Amygdala (tissue), 56 donors: ENCODE measurements around the gene GTF2B.
A peak's percentile ranks its signal among the peaks of the same experiment; 100 is the strongest.
"Not testable (repeated sequence)": the region's sequence is repeated elsewhere in the genome, so short reads cannot be mapped to it uniquely, and the experiment has no call there.

Experiments used
- DNase-seq, 56 donors: peaks; one replicate each; lab custom pipeline; 2025; lab: John Stamatoyannopoulos, UW

The GTF2B gene, protein sequence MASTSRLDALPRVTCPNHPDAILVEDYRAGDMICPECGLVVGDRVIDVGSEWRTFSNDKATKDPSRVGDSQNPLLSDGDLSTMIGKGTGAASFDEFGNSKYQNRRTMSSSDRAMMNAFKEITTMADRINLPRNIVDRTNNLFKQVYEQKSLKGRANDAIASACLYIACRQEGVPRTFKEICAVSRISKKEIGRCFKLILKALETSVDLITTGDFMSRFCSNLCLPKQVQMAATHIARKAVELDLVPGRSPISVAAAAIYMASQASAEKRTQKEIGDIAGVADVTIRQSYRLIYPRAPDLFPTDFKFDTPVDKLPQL

DNA sequence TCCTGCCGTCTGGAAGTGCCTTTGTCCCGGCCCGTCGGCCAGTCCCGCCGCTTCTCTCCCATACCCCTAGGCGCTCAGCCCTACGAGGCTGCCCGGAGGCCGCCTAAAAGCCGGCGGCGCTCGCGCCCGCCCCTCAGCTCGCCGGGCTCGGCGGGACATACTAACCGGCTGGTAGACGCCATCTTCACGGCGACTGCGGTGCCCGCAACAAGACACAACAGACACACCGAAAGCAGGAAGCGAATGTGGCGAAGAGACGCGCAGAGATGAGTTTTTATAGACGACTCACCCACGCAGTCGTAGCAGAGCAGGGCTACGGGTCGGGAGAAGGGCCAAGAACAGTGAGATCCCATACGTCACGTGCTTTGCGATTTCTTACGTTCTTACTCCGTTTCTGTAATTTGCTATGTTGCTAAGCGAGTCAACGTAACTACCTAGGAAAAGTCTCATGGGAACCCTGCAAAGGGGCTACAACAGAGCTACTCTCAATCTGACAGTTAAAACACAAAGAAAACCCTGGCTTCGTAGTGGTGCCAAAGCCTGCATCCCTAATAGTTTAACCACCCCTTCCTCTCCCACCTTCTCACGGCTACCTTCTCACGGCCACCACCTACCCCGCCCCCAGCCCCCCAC is at the start of gene GTF2B:
Gene GTF2B (minus strand): TSS at position 250 of the 633 bp plus-strand sequence. CDS start 68 bp downstream, at position 182.
- peak; percentile 27 to 95 (median 84) for DNase-seq

DNA sequence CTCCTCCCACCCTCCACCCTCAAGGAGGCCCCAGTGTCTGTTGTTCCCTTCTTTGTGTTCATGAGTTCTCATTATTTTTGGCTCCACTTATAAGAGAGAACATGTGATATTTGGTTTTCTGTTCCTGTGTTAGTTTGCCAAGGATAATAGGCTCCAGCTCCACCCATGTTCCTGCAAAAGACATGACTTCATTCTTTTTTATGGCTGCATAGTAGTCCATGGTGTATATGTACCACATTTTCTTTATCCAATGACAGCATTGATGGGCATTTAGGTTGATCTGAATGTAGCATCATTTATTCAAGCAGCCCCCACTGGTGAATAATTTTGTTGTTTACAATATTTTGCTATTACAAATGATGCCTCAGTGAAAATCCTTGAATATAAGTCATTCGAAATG is 47.2 kb upstream of the GTF2B start:
- DNase-seq = not testable (repeated sequence)

DNA sequence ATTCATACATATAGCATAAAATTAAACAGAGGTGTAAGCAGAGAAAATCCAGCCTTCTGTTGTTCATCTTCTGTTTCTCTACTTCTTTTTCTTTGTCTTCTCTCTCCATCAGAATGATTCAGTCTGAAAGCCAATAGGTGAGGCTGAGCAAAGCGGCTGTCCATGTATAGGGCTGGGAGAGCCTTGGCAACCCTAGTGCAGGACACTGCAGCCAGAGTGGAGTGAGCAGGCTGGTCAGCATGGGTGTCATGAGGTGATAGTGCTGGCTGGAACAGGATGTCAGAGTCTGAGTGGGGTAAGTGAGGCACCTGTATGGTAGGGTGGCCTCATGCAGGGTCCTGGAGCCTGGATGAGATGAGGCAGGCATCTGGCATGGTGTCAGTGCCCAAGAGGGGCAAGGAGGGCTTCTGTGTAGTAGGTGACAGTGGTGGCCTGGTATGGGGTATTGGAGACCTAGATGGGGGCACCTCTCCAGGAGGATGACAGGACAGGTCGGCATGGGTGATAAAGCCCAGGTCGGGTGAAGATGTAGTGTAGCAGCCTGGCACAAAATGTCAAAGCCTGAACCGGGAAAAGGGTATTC is 45.5 kb upstream of the GTF2B start:
- DNase-seq = no peak

DNA sequence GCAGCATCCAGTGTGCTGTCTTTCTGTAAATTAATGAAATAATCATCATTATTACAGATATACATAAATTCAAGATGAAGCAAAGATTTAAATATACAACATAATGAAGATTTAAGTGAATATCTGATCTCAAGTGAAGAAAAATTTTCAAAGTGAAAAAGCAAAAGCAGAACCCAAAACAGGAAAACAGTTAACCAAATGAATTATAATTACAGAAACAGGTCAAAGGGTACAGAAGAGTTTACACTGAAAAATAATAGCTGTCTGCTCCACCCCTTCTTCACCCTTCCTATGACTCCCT is 44.8 kb upstream of the GTF2B start:
- DNase-seq = no peak

DNA sequence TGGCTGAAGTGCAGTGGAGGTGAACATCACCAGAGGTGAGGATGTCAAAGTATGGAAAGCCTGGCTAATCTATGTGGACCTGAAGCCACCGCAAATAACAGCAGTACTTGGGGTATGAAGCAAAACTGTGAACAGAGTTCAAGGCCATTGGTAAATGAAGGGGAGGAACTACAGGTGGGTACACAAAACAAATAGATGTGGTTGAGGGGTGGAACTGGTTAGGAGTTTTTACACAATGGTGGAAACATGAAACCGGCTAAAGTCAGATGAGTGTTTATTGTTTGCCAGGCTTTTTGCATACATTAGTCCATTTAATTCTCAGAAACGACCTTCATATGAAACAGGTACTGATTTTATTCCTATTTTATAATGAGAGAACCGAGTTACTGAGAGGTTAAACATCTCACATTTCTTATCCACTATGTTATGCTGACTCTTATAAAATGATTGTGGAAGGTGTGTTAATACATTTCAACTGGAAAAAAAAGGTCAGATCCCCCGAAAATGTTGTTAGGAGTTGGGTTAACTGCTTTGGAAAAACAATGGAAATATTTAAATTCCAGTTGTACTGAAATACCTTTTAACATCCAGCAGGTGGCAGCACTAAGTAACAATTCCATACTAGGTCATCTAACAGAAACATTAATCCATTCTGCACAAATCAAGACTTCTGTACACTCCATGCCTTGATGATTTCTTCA is 44.3 kb upstream of the GTF2B start:
- no peak for DNase-seq

DNA sequence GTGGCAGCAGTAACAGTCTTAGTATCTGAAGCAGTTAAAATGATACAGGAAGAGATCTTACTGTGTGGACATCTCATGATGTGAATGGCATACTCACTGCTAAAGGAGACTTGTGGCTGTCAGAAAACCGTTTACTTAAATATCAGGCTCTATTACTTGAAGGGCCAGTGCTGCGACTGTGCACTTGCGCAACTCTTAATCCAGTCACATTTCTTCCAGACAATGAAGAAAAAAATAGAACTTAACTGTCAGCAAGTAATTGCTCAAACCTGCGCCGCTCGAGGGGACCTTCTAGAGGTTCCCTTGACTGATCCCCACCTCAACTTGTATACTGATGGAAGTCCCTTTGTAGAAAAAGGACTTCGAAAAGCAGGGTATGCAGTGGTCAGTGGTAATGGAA is 38.8 kb upstream of the GTF2B start:
- DNase-seq = not testable (repeated sequence)

DNA sequence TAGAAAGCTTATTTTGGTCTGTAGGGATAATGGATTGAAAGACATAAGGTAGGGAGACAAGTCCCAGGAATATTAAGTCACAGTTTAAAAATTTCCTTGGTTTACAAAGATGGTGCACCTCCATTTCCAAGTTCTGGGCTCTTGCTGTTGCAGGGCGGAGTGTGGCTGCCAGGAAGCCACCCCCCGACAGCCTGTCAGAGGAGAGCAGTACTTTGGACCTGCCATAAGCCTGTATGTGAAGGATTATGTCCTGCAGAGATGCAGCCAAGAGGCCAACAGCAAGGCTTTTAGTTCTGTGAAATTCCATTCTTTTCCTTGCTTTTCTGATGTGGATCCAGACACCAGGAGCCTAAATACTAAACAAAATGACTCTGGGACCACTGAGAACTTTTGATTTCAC is 31.9 kb upstream of the GTF2B start:
- DNase-seq = no peak

DNA sequence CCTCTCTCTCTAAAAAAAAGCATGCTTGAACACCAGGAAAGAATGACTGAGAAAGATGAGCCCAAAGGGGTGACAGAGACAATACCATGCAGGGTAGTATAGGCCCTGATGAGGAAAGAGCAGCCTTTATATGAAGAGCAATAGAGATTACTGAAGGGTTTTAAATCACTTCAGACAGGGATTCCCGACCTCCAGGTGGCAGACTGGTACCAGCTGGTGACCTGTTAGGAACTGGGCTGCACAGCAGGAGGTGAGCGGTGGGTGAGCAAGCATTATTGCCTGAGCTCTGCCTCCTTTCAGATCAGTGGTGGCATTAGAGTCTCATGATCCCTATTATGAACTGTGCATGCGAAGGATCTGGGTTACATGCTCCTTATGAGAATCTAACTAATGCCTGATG is 30.8 kb upstream of the GTF2B start:
- DNase-seq = no peak

DNA sequence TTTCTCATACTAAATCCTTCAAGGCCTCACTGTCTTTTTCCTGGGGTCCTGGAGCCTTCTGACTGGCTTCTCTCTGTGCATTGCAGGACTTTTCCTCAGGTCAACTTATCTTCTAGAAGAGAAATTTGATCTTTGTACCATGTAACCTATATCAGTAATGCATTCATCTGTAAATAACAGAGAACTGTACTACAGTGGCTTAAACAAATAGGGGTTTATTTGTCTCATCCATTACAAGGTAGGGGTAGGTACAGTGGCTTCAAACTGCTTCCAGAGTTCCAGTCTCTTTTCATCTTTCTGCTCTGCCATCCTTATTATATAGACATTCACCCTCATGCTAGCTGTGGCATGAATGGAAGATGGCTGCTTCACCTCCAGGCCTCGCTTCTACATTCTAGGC is 29.5 kb upstream of the GTF2B start:
- no peak for DNase-seq

DNA sequence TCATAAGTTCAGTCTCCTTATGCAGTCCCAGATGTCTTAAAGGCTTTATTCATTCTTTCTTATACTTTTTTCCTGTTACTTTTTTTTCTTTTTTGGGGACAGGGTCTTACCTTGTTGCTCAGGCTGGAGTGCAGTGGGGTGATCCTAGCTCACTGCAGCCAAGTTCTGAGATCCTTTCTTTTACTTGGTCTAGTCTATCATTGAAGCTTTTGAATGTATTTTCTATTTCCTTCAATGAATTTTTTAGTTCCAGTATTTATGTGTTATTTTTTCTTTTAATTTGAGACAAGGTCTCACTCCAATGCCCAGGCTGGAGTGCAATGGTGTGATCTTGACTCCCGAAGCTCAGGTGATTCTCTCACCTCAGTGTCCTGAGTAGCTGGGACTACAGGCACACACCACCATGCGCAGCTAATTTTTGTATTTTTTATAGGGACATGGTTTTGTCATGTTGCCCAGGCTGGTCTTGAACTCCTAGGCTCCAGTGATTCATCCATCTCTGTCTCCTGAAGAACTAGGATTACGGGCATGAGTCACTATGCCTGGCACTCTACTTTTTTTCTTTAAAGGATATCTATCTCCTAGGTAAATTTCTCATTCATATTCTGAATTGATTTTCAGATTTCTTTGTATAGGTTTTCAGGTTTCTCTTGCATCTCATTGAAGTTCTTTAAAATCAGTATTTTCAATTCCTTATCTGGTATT is 26.1 kb upstream of the GTF2B start:
- no peak for DNase-seq

DNA sequence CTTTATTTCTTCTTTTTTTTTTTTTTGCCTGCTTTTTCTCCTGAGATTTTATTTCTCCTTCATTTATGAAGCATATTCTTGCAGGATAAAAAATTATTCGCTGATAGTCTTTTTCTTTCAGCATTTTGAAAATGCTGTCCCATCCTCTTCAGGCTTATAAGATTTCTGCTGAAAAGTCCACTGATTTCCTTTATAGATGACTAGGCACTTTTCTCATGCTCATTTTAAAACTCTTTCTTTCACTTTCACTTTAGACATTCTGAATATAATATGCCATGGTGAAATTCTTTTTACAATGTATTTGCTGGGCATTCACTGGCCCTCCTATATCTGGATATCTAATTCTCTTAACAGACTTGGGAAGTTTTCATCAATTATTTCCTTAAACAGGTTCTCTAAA is 25.5 kb upstream of the GTF2B start:
- DNase-seq = no peak

DNA sequence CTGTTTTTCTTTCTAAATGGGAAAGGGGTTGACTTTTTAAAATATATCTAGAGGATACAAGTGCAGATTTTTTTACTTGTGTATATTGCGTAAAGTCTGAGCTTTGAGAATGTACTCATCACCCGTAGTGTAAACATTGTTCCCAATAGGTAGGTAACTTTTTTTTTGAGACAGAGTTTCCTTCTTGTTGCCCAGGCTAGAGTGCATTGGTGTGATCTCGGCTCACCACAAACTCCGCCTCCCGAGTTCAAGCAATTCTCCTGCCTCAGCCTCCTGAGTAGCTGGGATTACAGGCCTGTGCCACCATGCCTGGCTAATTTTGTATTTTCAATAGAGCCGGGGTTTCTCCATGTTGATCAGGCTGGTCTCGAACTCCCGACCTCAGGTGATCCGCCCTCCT is 20.4 kb upstream of the GTF2B start:
- not testable (repeated sequence) for DNase-seq

DNA sequence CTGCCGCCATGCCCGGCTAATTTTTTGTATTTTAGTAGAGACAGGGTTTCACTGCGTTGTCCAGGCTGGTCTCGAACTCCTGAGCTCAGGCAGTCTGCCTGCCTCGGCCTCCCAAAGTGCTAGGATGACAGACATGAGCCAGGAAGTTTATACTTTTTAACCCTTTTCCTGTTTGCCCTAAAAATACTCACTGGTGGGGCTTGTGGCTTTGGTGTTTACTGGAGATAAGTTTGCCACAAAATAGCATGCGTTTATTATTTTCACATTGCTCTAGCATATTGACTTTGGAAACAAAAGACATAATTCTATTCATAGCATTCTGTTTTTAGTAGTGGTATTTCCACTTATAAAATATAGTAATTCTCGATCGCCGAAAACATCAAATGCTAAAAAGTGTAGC is 19.8 kb upstream of the GTF2B start:
- DNase-seq = no peak

DNA sequence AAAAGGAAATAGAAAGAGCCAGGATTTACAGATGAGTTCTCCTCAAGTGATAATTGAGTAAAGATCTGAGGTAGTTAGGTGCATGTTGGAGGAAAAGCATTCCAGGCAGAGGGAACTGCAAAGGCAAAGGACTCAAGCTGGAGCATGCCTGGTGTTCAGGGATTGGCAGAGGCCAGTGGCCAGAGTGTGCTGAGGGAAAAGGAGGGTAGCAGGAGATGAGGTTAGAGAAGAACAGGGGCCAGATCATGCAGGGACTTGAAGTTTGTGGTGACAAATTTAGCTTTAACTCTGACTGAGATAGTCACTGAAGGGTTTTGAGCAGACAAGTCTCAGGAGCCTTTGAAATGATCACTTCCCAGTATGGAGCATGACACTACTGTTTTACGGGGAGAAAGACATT is 19.0 kb upstream of the GTF2B start:
- DNase-seq = no peak

DNA sequence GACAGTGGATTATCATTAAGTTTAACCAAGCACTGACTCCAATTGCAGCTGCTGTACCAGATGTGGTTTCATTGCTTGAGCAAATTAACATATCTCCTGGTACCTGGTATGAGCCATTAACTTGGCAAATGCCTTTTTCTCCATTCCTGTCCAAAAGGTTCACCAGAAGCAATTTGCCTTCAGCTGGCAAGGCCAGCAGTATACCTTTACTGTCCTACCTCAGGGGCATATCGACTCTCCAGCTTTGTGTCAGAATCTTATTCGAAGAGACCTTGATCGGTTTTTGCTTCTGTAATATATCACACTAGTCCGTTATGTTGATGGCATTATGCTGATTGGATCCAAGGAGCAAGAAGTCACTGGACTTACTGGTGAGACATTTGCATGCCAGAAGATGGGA is 9.5 kb upstream of the GTF2B start:
- no peak for DNase-seq

DNA sequence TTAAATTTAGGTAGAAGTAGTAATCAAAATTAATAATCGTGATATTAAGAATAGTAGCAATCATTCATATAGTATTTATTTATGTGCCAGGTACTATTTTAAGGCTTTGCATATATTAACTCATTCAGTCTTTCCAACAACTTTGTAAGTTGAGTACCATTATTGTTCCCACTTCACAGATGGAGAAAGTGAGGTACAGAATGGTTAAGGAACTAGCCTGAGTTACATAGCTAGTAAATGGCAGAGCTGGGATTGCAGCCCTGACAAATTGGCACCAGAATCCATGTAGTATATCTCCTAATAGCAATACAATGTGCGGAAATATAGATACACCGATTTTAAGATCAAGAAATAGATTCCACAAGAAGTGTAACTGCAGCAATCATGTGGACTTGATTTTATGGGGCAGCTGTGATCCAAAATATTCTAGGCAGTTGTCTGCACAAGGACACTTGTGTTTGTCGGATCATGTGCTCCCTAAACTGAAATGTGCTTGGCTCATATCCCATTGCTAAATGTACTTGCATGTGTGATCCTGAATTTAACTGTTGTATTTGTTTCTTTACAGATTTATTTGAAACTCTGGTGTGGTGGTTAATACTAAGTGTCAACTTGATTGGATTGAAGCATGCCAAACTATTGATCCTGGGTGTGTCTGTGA is 5.8 kb upstream of the GTF2B start:
- DNase-seq = peak in 1 of 56 donors; percentile 4

DNA sequence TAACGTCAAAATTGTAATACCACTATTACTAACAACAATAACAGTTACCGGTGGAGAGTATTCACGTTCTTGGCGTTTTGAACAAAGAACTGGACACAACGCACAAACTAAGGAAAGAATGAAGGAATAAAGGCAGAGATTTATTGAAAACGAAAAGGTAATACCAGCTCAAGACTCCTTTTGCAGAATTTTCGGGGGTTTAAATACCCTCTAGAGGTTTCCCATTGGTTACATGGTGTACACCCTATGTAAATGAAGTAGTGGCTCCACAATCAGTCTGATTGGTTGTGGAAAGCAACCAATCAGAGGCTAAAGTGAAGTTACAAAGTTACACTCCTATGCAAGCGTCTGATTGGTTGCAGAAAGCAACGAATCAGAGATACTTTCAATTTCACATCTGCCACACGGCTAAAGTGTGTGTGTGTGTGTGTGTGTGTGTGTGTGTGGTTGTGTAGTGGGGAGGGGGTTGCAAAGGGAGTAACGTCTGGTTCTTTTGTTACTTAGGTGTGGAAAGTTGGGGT is 1.1 kb upstream of the GTF2B start:
- DNase-seq = peak in 4 of 56 donors; percentile 8 to 10 (median 8)

DNA sequence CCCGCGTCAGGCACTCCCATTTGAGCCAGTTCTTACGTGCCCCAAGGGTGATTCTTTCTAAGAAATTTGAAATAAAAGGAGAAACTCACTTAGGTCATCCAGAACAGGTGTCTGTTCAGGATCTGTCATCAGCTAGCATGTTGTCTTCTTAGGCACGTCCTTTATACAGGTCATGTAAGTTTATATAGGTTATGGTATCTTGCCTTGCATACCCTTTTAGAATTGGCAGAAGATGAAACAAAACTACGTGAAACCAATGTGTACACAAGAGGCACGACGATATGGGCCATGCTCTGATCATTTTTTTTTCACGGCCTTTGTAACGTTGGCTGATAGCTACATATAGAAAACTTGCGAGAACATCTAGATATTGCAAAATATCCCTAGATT is 579 bp upstream of the GTF2B start:
- DNase-seq = no peak

DNA sequence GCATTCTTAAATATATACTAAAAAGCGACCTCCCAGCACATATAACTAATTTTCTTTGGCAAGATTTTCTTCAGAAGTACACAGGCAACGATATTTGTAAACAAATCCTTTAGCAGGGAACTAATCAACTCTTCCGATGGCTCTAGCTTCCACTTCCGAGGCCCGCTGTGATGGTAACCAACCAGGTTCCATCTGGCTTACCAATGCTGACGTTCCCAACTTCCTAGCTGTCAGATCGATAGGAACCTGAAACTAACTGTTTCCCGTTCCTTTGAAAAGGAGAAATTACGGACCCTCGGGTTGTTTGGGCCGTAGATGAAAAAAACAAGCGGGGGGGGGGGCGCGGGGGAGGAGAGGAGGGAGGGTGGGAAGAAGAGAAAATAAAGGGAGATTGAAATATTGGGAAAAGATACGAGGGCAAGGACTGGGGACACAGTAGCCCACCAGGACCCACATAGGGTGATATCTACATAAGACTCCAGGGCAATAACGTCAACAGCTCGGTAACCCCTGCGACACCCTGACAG is 513 bp downstream of the GTF2B start:
- peak in 25 of 56 donors; percentile 4 to 46 (median 26) for DNase-seq

DNA sequence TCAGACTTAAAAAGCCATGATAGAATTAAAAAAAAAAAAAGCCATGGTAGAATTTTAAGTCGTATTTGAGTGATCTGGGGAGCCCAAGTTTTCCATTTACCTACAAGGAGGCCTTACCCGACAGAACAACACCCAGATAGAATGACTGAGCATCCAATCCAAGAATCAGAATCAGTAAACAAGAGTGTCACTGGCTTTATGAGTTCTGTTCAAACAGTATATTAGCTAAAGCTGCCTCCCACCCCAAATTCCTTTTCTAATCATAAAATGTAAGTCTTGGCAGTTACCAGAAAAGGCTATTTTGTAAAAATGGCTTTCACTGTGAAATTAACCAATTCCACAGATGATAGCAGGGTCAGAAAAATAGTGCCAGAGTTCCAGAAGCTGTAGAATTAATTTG is 1.2 kb downstream of the GTF2B start:
- no peak for DNase-seq
